Calu3 (cell line): Measurements from ENCODE around the gene CCDC127. TPM values are rescaled to one million over a fixed set of nuclear protein-coding genes. Genes with fewer than 3 reads are reported as not detected.
"Not testable (repeated sequence)": the region's sequence is repeated elsewhere in the genome, so short reads cannot be mapped to it uniquely, and the experiment has no call there.

Experiments used
- BruUV-seq: library from RNA; stranded (reverse); fragments of 400-500 nt; replicated peaks from 2 replicates; lab custom pipeline; 2021; lab: Mats Ljungman, UMichigan
- CTCF ChIA-PET: fragments of 300-600 bp; sonication (Branson Sonifier 250); formaldehyde crosslinking; loops from one replicate; lab custom pipeline; 2022; ENCODE audit warnings: antibody characterized with exemption; lab: Charles Lee
- DNase-seq: peaks from one replicate; pipeline ENCODE4 v3.0.0; 2022
- H3K27ac Mint-ChIP-seq: one replicate; pipeline ENCODE4 v1.8.0; 2022; ENCODE audit warnings: mixed read lengths; ENCODE audit not compliant: unreplicated experiment
- H3K27me3 Mint-ChIP-seq: one replicate; pipeline ENCODE4 v1.8.0; 2022; ENCODE audit warnings: mixed read lengths; ENCODE audit not compliant: unreplicated experiment
- H3K36me3 Mint-ChIP-seq: one replicate; pipeline ENCODE4 v1.8.0; 2022; ENCODE audit warnings: mild to moderate bottlenecking, moderate library complexity, mixed read lengths; ENCODE audit not compliant: insufficient read depth, unreplicated experiment
- H3K4me1 Mint-ChIP-seq: one replicate; pipeline ENCODE4 v1.8.0; 2022; ENCODE audit warnings: mild to moderate bottlenecking, low read depth, mixed read lengths; ENCODE audit not compliant: unreplicated experiment
- H3K4me3 Mint-ChIP-seq: one replicate; pipeline ENCODE4 v1.8.0; 2022; ENCODE audit warnings: mild to moderate bottlenecking, low read depth, moderate library complexity, mixed read lengths; ENCODE audit not compliant: unreplicated experiment
- H3K9me3 Mint-ChIP-seq: one replicate; pipeline ENCODE4 v1.8.0; 2022; ENCODE audit warnings: low read depth, mixed read lengths; ENCODE audit not compliant: unreplicated experiment
- CTCF ChIP-seq: fragments of 200-600 bp; IDR thresholded peaks from one replicate; pipeline ENCODE4 v1.8.0; 2022; ENCODE audit warnings: antibody characterized with exemption; ENCODE audit not compliant: unreplicated experiment
- intact Hi-C: fragments of 100-400 bp; cut with micrococcal nuclease; formaldehyde crosslinking; loops from one replicate; pipeline ENCODE4 v1.10.0; 2022; ENCODE audit not compliant: unreplicated experiment
- total RNA-seq: library from RNA; stranded (reverse); gene quantifications from 2 replicates; pipeline ENCODE4 v1.2.3, GENCODE V29; 2022

Gene CCDC127
- total RNA-seq, 1 experiment from 2014 or later = 7.3 TPM

GRCh38 chr5:167511-167910 is 50.4 kb downstream of the CCDC127 start:
- intact Hi-C loops = no loop called here
- DNase-seq = no peak
- Mint-ChIP-seq H3K9me3 (no peaks in the 10 kb centered on the region), H3K27me3 (peaks cover 2% of the 10 kb centered on the region), H3K36me3 (peaks cover 9% of the 10 kb centered on the region), H3K4me3 (no peak overlapping the region), H3K4me1 (no peaks in the 10 kb centered on the region), H3K27ac (no peak overlapping the region)
- CTCF ChIA-PET = no interaction called here
- no peak for TF ChIP-seq CTCF
- no TSS peak for BruUV-seq

DNA sequence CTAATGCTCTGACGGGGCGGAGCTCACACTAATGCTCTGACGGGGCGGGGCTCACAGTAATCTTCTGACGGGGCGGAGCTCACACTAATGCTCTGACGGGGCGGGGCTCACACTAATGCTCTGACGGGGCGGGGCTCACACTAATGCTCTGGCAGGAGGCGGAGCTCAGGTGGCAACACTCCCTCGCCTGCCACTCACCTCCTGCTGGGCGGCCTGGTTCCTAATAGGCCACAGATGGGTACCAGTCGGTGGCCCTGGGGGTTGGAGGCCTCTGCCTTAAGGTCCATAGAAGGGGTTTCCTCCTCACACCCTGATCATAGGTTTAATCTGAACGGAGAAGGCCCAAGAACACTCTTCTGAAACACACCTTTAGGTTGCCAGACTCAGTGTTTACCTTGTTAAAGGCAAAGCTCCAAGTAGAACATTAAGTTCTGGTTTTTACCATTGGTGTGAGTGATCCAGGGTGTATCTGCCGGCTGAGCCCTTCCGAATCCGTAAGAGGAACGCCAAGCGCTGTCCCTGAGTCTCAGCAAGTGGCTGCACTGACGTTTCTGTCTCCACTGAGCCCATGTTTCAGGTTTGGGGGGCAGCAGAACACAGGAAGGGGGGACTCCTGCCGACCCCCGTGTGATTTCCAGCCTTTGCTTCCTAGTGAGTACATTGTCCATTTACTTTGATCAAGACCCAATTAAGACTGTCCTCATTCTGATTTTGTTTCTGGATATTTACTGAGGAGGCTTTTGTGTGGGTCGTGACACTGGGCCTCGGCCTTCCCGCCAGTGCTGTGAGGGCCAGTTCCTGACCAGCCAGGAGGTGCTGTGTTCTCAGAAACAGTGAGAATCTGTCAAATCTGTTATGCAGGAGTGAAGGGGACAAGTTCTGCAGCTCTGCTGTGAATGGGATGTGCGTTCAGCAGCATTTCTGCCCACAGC is 51.2 kb downstream of the CCDC127 start:
- no peak for DNase-seq
- Mint-ChIP-seq H3K9me3 (no peaks in the 10 kb centered on the region), H3K4me3 (no peak overlapping the region), H3K27me3 (peaks cover 3% of the 10 kb centered on the region), H3K4me1 (no peaks in the 10 kb centered on the region), H3K27ac (no peak overlapping the region), H3K36me3 (peaks cover 9% of the 10 kb centered on the region)
- BruUV-seq = no TSS peak
- CTCF ChIA-PET = interaction anchor here (0.6 kb wide), 1 partner anchor 72 kb away, joined by 4 read pairs; no protein-coding TSS in a partner anchor
- intact Hi-C loops = no loop called here
- no peak for TF ChIP-seq CTCF

DNA sequence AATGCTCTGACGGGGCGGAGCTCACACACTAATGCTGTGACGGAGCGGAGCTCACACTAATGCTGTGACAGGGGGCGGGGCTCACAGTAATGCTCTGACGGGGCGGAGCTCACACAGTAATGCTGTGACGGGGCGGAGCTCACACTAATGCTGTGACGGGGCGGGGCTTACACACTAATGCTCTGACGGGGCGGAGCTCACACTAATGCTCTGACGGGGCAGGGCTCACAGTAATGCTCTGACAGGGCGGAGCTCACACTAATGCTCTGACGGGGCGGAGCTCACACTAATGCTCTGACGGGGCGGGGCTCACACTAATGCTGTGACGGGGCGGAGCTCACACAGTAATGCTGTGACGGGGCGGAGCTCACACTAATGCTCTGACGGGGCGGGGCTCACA is 53.2 kb downstream of the CCDC127 start:
- intact Hi-C loops, H3K4me1 Mint-ChIP-seq, H3K4me3 Mint-ChIP-seq, BruUV-seq, H3K36me3 Mint-ChIP-seq, CTCF ChIA-PET, DNase-seq, H3K9me3 Mint-ChIP-seq, H3K27ac Mint-ChIP-seq: not testable (repeated sequence)
- peaks cover 22% of the 10 kb centered on the region for H3K27me3 Mint-ChIP-seq

DNA sequence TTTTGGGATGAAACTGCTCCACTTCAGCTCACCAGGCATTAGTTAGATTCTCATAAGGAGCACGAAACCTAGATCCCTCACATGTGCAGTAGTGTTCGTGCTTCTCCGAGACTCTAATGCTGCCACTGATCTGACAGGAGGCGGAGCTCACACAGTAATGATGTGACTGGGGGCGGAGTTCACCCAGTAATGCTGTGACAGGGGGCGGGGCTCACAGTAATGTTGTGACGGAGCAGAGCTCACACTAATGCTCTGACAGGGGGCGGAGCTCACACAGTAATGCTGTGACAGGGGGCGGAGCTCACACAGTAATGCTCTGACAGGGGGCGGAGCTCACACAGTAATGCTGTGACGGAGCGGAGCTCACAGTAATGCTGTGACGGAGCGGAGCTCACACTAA is 53.7 kb downstream of the CCDC127 start:
- CTCF ChIA-PET = no interaction called here
- Mint-ChIP-seq H3K36me3 (peaks cover 4% of the 10 kb centered on the region), H3K9me3 (no peaks in the 10 kb centered on the region), H3K4me3 (no peak overlapping the region), H3K27ac (no peak overlapping the region), H3K27me3 (peaks cover 28% of the 10 kb centered on the region), H3K4me1 (no peaks in the 10 kb centered on the region)
- DNase-seq = no peak
- TF ChIP-seq CTCF = no peak
- intact Hi-C loops = no loop called here
- no TSS peak for BruUV-seq

GRCh38 chr5:163841-164240 is 54.1 kb downstream of the CCDC127 start:
- BruUV-seq = no TSS peak
- Mint-ChIP-seq H3K9me3 (no peaks in the 10 kb centered on the region), H3K36me3 (peaks cover 4% of the 10 kb centered on the region), H3K4me1 (no peaks in the 10 kb centered on the region), H3K4me3 (no peak overlapping the region), H3K27ac (no peak overlapping the region), H3K27me3 (peaks cover 32% of the 10 kb centered on the region)
- no peak for TF ChIP-seq CTCF
- CTCF ChIA-PET = interaction anchor here (0.5 kb wide), 1 partner anchor 9 kb away, joined by 3 read pairs; no protein-coding TSS in a partner anchor
- DNase-seq = no peak
- intact Hi-C loops = no loop called here
